HG02943 (cell line): ENCODE results near the gene ABCC1.

ENCODE experiments used
- ATAC-seq: cut with Tn5 transposase; IDR thresholded peaks from one replicate; pipeline ENCODE4 v1.9.1; 2021; ENCODE audit warnings: mild to moderate bottlenecking, low read depth, moderate library complexity; ENCODE audit not compliant: unreplicated experiment

The ABCC1 gene

DNA sequence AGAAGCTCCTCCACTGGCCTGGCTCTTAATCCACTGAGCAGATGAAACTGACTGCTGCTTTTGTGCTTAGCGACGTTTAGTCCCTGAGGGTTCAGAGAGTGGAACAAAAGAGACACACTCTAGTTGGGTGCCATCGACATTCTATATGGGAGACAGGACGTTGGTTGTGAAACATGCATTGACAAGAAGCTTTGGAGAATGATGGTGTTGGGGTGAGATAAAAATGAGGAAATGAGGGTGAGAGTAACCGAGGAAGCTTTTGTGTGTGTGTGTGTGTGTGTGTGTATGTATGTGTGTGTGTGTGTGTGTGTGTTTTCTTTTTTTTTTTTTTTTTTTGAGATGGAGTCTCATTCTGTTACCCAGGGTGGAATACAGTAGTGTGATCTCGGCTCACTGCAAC, 89.5 kb downstream of the ABCC1 start:
- ATAC-seq, result no peak

DNA sequence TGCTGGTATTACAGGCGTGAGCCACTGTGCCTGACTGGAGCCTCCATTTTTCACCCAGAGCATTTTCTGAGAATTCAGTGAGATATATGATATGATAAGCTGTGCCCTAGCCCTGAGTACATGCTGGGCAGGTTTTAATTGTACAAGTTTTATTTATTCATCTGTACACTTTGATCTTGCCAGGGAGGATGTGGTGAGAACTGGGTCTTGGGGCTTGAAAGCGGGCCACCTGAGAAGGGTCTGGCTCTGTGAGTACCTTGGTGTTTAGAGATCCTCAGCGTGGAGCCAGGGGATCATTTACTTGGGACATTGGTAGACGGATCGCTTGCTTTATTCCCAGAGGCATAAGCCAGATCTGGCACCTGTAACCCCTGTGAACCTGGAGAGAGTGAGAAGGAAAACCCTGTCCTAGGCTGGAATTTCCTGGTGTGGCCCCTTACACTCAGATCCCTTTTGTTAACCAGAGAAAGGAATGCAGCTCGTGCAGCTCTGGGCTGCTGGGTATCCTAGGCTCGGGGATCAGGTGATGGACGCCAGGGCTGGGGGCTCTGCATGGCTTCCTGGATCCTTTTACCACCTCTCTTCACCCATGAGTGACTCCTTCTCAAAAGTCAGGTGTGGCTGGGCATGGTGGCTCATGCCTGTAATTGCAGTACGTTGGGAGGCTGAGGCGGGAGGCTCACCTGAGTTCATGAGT, 91.9 kb downstream of the ABCC1 start:
- ATAC-seq, result no peak

DNA sequence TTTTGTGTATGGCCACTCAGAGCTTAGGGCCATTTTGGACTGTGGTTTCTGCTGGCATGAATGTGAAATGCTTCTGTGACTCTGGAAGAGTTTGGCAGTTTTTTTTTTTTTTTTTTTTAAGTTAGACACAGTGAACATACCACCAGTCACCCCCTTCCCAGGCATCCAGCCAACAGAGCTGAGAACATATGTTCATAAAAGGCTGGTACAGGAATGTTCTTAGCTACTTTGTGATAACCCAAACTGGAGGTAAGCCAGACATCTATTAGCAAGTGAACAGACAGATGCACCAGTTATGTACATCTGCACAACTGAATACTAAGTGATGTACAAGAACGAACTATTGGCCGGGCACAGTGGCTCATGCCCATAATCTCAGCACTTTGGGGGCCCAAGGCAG, 92.7 kb downstream of the ABCC1 start:
- no peak for ATAC-seq

DNA sequence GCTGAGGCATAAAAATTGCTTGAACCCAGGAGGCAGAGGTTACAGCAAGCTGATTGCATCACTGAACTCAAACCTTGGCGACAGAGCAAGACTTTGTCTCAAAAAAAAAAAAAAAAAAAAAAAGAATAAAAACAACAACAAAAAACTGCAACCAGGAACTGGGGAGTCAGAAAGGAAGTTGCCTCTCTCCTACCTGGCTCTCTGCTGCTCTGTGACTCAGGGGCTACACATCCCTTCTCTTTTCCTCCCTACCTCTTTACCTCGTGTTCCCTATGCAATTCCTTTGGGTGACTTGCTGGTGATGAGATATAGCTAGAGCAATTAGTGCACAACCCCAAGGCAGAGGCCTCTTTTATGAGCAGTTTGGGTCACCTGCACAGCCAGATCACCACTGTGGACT, 95.9 kb downstream of the ABCC1 start:
- no peak for ATAC-seq

DNA sequence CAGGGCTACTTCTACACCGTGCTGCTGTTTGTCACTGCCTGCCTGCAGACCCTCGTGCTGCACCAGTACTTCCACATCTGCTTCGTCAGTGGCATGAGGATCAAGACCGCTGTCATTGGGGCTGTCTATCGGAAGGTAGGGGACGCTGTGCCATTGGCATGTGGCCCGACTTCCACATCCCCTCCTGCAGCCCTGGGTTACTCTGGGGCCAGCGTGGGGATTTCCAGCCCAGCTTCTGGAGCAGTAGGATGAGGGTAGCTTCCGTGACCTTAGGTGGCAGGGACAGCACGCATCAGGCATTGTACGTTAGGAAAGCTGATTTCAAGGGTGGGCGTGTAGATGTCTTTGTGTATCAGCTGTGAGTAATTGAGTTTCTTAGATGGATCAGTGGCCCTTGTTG, 96.5 kb downstream of the ABCC1 start:
- no peak for ATAC-seq

DNA sequence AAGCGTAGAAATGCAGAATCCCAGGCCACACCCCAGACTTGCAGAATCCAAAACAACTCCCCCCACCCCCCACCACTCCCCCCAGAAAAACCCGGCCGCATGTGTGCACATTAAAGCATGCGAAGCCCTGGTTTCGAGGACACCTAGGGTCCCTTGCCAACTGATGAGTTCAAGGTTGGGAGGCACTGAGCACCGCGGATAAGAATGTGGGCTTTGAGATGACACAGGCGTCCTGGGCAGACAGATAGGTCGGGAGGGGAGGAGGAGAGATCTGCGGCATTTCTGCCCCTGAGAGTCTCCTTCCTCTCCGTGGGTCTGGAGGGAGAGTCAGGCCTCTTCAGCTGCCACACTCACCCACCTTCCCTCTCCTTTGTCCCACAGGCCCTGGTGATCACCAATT, 98.3 kb downstream of the ABCC1 start:
- no peak for ATAC-seq

DNA sequence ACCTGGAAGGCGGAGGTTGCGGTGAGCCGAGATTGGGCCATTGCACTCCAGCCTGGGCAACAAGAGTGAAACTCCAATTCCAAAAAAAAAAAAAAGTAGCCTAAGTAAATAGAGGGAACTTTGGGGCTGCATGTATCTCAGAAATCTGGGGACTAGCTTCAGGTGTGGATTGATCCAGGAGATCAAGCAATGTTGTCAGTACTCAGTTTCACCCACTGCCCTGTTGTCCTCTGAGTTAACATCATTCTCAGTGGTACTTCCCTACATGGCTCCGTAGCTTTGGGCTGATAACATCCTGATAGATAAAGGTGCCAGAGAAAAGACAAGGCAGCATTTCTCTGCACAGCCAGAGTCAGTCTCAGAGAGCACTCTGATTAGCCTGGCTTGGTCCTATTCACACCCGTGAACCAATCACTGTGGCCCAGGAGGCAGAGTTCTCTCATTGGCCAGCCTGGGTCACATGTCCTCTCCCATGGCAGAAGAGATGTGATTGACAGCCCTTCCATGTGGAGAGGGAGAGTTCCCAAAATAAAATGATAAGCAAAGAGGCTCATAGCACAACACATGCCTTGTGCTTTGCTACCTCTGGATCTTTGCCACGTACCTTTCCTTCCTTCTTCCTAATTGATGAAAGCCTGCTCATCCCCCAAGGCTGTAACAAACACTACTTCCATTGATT, 99.6 kb downstream of the ABCC1 start:
- ATAC-seq, result no peak

DNA sequence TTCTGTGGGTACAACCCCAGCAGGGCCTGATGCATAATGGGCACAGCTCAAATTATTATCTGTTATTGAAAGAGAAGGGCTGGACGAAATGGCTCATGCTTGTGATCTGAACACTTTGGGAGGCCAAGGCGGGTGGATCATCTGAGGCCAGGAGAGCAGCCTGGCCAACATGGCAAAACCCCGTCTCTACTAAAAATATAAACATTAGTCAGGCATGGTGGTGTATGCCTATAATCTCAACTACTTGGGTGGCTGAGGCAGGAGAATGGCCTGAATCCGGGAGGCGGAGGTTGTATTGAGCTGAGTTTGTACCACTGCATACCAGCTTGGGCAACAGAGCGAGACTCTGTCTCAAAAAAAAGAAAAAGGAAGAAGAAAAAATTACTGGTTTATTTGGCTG, 100.7 kb downstream of the ABCC1 start:
- ATAC-seq, result no peak

DNA sequence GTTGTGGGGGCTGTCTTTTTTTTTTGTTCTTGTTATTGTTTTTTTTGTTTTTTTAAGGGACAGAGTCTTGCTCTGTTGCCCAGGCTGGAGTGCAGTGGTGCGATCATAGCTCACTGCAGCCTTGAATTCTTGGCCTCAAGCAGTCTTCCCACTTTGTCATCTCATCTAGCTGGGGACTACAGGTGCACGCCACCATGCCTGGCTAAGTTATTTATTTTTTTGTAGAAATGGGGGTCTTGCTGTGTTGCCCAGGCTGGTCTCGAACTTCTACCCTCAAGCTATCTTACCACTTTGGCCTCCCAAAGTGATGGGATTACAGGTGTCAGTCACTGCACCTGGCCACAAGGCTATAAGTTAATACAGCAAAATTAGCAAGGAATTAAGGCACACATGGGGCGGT, 101.7 kb downstream of the ABCC1 start:
- ATAC-seq, result no peak

DNA sequence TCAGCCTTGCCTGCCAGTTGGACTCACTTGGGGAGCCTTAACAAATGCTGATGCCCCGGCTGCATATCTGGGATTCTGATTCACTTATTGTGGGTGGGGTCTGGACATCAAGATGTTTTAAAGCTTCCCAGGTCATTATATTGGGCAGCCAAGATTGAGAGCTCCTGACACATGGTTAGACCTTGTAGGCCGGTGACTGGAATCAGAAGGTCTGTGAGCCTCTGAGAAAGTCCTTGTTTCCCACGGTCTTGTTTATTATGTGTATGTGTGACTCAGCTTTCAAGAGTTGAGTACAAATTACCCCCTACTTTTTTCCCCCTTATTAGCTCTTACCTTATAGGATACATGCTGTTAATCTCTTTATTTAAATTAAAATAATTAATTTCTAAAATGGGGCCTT, 103.5 kb downstream of the ABCC1 start:
- no peak for ATAC-seq

DNA sequence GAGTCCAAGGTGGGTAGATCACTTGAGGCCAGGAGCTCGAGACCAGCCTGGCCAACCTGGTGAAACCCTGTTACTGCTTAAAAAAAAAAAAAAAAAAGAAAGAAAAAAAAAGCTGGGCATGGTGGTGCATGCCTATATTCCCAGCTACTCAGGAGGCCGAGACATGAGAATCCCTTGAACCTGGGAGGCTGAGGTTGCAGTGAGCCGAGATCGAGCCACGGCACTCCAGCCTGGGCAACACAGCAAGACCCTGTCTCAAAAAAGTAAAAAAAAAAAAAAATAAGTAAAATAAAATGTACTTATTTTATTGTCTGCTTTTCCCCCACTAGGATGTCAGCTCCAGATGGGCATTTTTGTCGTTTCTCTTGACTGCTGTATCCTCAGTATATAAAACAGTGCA, 107.7 kb downstream of the ABCC1 start:
- ATAC-seq, result no peak

DNA sequence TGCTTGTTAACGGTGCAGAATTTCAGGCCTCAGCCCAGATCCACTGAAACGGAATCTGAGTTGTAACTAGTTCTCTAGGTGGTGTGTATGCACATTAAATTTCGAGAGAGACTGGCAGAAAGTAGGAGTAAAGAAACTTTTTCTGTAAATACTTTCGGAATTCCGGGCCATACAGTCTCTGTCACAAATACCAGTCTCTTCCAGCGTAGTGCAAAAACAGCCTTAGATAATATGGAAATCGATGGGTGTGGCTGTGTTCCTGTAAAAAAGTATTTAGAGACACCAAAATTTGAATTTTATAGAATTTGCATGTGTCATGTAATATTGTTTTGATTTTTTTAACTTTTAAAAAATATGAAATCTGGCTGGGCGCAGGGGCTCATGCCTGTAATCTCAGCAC, 109.7 kb downstream of the ABCC1 start:
- no peak for ATAC-seq

DNA sequence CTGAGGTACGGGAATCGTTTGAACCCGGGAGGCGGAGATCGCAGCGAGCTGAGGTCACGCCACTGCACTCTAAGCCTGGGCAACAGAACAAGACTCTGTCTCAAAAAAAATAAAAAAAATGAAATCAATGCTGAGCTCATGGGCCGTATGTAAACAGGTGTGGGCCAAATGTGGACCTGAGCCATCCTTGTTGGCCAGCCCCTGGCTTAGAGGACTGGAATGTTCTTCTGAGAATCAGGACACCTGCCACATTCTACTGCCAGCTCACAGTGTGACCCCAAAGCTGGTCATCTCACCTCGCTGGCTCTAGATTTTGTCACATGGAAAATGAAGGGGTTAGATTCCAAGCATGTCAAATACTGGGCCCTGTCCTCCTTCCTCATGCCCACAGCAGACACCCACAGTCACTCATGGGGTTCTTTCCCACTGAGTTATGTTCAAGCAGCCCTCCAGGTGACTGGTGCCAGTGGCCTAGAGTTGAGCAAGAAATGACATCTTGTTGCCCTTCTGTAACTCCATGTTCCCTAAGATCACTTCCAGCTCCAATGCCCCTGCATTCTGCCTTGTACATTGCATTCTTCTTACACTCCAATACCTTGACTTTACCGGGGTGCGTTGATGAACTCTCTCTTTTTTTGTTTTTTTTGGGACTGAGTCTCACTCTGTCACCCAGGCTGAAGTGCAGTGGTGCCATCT, 110.6 kb downstream of the ABCC1 start:
- no peak for ATAC-seq

DNA sequence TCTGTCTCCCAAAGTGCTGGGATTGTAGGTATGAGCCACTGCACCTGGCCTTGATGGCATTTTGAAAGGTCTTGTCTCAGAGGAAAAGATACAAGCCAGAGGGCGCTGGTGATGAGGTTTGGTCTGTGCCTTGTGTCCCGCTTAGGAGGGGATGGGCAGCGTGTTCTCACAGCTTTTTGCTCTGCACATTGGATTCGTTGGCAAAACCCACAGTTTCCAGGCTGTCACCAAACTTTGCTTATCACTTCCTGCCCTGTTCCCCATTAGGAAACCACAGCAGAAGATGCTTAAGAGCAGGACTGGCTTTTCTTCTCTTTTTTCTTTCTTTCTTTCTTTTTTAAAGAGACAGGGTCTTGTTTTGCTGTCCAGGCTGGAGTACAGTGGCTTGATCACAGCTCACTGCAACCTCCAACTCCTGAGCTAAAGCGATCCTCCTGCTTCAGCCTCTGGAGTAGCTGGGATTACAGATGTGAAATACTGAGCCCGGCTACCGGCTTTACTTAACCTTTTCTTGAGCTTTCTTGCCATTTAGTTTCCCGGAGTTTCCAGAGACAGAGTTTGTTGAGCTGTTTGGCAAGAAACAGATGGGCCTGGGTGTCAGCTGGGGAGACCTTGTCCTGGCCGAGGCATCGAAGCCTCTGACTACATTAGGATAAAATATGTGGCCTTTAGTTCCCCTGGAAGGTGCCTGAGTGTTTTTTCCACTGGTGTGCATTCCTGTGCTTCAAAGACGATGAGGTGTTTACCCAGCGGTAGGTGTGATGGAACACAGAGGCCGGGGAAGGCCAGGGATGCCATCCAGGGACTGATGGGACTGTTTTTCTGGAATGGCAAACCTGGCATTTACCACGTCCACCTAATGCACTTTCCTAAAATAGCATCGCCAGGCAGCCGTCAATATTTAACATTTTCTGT, 112.9 kb downstream of the ABCC1 start:
- no peak for ATAC-seq

DNA sequence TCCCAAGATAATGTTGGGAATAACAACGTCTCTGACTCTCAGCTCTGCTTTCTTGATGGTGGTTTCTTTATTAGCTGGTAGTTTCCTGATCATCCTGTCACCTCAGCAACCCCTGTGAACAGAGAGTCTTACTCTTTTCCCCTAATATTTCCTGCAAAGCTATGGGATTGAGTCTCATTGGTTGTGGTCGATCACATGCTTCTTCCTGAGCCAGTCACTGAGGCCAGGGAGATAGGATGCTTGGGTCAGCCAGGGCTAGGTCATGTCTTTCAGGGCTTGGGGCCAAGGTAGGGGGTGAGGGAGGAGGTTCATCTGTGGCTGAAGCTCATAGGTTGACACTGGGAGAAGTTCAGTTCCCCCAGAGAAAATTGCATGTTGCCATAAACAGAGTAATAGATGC, 114.3 kb downstream of the ABCC1 start:
- no peak for ATAC-seq

DNA sequence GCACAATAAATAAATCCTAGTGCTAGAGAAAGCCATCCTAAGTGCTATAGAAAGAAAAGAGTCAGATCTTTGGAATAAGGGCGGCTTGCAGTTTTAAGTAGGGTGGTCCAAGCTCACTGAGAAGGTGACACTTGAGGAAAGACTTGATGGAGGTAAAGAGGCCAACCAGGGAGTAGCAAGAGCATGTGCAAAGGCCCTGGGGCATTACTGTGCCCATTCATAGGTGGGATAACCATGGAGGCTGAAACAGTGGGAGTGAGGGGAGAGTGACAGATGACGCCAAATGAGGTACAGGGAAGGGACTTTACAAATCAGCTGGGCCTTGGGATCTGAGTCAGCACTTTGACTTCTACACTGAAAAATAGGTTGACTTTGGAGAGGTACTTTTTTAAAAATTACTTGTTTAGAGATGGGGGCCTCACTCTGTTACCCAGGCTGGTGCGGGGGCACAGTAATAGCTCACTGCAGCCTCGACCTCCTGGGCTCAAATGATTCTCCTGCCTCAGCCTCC, 115.5 kb downstream of the ABCC1 start:
- no peak for ATAC-seq

DNA sequence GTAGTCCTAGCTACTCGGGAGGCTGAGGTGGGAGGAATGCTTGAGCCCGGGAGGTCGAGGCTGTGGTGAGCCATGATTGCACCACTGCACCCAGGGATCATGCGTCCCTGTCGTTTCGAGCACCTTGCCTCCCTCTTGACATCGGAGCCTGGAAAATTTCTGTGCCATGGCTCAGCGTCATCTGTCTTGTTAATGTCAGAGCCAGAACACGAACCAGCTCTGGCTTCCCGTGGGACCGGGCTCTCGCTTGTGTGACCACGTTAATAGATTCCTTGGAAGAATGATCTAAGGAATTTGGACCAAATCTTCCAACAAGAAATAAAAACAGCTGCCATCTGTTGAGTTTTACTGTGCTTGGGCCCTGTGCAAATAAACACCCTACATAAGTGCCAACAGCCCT, 117.7 kb downstream of the ABCC1 start:
- no peak for ATAC-seq

DNA sequence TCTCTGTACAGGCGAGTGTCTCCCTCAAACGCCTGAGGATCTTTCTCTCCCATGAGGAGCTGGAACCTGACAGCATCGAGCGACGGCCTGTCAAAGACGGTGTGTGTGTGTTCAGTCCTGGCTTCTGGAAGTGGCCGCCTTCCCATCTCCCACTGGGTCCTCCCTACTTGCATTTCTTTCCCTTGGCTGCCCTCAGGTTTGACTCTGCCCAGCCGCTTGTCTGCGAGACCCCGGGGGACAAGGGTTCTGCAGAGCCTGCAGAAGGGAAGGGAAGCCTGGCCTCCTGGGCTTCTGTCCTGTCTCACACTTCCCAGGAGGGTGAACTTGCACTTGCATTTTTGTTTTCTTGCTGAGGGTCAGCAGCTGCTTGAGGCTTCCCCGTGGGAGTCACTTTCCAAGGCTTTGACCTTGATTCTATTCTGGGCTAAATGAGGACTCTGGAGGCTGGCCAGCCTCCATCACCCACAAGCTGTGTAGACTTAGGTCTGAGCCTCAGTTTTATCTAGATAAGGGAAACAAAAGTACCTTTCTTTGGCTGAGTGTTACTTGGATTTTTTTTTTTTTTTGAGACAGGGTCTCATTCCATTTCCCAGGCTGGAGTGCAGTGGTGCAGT, 122.3 kb downstream of the ABCC1 start:
- no peak for ATAC-seq

DNA sequence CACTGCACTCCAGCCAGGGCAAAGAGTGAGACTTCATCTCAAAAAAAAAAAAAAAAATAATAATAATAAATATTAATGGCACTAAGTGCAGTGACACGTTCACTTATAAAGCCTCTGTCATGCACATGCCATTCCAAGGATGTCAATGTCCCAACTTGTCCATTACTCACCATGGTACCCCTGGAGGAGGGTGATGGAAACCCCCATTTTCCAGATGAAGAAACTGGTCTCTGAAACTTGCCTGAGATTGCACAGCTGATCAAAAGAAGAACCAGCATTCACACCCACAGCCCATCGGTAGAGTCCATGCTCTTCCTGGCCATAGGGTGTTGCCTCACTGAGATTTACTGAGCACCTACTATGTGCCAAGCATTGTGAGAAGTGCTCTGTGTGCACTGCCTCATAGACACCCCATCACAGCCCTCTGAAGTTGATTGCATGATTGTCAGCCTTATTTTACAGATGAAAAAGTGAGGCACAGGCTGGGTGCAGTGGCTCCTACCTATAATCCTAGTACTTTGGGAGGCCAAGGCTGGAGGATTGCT, 123.7 kb downstream of the ABCC1 start:
- no peak for ATAC-seq
